HG03196 (cell line): ENCODE measurements around the gene UBFD1.
"Not testable (repeated sequence)": the region's sequence is repeated elsewhere in the genome, so short reads cannot be mapped to it uniquely, and the experiment has no call there.

Source experiments
- ATAC-seq: cut with Tn5 transposase; IDR thresholded peaks from one replicate; pipeline ENCODE4 v1.9.1; 2021; ENCODE audit not compliant: unreplicated experiment

The UBFD1 gene

GRCh38 chr16:23556881-23557778 is at the start of gene UBFD1, which contains the start of gene EARS2:
Gene UBFD1 (plus strand): TSS chr16:23557727. CDS start chr16:23557743, 16 bp downstream.
Gene EARS2 (minus strand): TSS chr16:23557350. CDS start chr16:23557343, 7 bp downstream.
- ATAC-seq, result peak; percentile 88

GRCh38 chr16:23508589-23509440 is 48.7 kb upstream of the UBFD1 start:
- ATAC-seq, result no peak

- no peak for ATAC-seq
These were observed 48.1 kb upstream of the UBFD1 start for GRCh38 chr16:23509441-23509754.

GRCh38 chr16:23509782-23510163 is 47.8 kb upstream of the UBFD1 start:
- peak; percentile 1 for ATAC-seq

- ATAC-seq, result peak; percentile 57
These were observed 47.2 kb upstream of the UBFD1 start, which contains the start of gene GGA2 for GRCh38 chr16:23510164-23510914. Gene GGA2 (minus strand): TSS chr16:23510494. CDS start chr16:23510411, 83 bp downstream.

GRCh38 chr16:23510915-23511270 is 46.6 kb upstream of the UBFD1 start:
- ATAC-seq, result not testable (repeated sequence)

- no peak for ATAC-seq
These were observed 45.8 kb upstream of the UBFD1 start for GRCh38 chr16:23511731-23512130.

- no peak for ATAC-seq
These were observed 45.3 kb upstream of the UBFD1 start for GRCh38 chr16:23512168-23512695.

GRCh38 chr16:23514381-23515152 is 43.0 kb upstream of the UBFD1 start:
- no peak for ATAC-seq

GRCh38 chr16:23515881-23516280 is 41.6 kb upstream of the UBFD1 start:
- no peak for ATAC-seq

- no peak for ATAC-seq
These were observed 41.0 kb upstream of the UBFD1 start for GRCh38 chr16:23516366-23517137.

- ATAC-seq, result no peak
These were observed 39.1 kb upstream of the UBFD1 start for GRCh38 chr16:23518435-23518891.

GRCh38 chr16:23519282-23519681 is 38.2 kb upstream of the UBFD1 start:
- no peak for ATAC-seq

GRCh38 chr16:23520500-23520899 is 37.0 kb upstream of the UBFD1 start:
- ATAC-seq, result no peak

GRCh38 chr16:23521037-23521743 is 36.3 kb upstream of the UBFD1 start:
- ATAC-seq, result no peak

- ATAC-seq, result no peak
These were observed 35.6 kb upstream of the UBFD1 start for GRCh38 chr16:23521965-23522364.

GRCh38 chr16:23523321-23523720 is 34.2 kb upstream of the UBFD1 start:
- ATAC-seq, result no peak

GRCh38 chr16:23523876-23524385 is 33.6 kb upstream of the UBFD1 start:
- no peak for ATAC-seq
